GM12875 (cell line): Measurements from ENCODE around the gene PLA2G4E.

Source experiments
- H3K4me3 ChIP-seq: one replicate; pipeline ENCODE4 v1.5.1; 2011; ENCODE audit warnings: low read depth, low read length, control low read depth
- CTCF ChIP-seq: IDR thresholded peaks from 2 replicates; pipeline ENCODE4 v1.5.1; 2011; ENCODE audit warnings: low read depth, mild to moderate bottlenecking, control low read depth, inconsistent platforms, low read length, moderate library complexity, borderline replicate concordance; ENCODE audit not compliant: insufficient read depth

PLA2G4E gene

GRCh38 chr15:41988896-41989572, 31.8 kb downstream of the PLA2G4E start:
- no peak overlapping the region for H3K4me3 ChIP-seq
- no peak for TF ChIP-seq CTCF

GRCh38 chr15:41987925-41988275, 32.9 kb downstream of the PLA2G4E start:
- TF ChIP-seq CTCF = no peak
- no peak overlapping the region for H3K4me3 ChIP-seq

GRCh38 chr15:41987246-41987924, 33.5 kb downstream of the PLA2G4E start:
- H3K4me3 ChIP-seq = no peak overlapping the region
- TF ChIP-seq CTCF = no peak

GRCh38 chr15:41985236-41986160, 35.3 kb downstream of the PLA2G4E start:
- no peak for TF ChIP-seq CTCF

GRCh38 chr15:41984622-41985021, 36.2 kb downstream of the PLA2G4E start:
- no peak overlapping the region for H3K4me3 ChIP-seq
- TF ChIP-seq CTCF = no peak

More at GRCh38 chr15:41985236-41986160, 35.3 kb downstream of the PLA2G4E start:
- no peak overlapping the region for H3K4me3 ChIP-seq

- no peak for TF ChIP-seq CTCF
- no peak overlapping the region for H3K4me3 ChIP-seq
These were observed 36.9 kb downstream of the PLA2G4E start for GRCh38 chr15:41983621-41984571.
